OCI-LY3 (cell line): ENCODE data around the gene CCDC102A.
"Not testable (repeated sequence)": the region's sequence is repeated elsewhere in the genome, so short reads cannot be mapped to it uniquely, and the experiment has no call there.

Experiments used
- EZH2phosphoT487 ChIP-seq: fragments of 200-600 bp; shearing (Covaris generic); IDR thresholded peaks from 2 replicates; pipeline ENCODE4 v1.6.1; 2018; ENCODE audit warnings: antibody characterized with exemption, mixed run types, low read depth
- TF ChIP-seq, protein P1 (sequence below): fragments of 200-600, 300-600 bp; sonication (generic); IDR thresholded peaks from 2 replicates; pipeline ENCODE4 v1.5.1; 2014; ENCODE audit warnings: antibody characterized with exemption, low read length, low read depth

DNA sequence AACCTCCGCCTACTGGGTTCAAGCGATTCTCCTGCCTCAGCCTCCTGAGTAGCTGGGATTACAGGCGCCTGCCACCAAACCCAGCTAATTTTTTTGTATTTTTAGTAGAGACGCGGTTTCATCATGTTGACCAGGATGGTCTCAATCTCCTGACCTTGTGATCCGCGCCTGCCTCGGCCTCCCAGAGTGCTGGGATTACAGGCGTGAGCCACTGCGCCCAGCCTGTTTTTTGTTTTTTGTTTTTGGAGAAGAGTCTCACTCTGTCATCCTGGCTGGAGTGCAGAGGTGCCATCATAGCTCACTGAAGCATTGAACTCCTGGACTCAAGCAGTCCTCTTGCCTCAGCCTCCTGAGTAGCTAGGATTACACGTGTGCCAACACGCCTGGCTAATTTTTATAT lies 11.2 kb upstream of the CCDC102A start:
- TF ChIP-seq, protein P1, sequence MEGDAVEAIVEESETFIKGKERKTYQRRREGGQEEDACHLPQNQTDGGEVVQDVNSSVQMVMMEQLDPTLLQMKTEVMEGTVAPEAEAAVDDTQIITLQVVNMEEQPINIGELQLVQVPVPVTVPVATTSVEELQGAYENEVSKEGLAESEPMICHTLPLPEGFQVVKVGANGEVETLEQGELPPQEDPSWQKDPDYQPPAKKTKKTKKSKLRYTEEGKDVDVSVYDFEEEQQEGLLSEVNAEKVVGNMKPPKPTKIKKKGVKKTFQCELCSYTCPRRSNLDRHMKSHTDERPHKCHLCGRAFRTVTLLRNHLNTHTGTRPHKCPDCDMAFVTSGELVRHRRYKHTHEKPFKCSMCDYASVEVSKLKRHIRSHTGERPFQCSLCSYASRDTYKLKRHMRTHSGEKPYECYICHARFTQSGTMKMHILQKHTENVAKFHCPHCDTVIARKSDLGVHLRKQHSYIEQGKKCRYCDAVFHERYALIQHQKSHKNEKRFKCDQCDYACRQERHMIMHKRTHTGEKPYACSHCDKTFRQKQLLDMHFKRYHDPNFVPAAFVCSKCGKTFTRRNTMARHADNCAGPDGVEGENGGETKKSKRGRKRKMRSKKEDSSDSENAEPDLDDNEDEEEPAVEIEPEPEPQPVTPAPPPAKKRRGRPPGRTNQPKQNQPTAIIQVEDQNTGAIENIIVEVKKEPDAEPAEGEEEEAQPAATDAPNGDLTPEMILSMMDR, result not testable (repeated sequence)
- TF ChIP-seq EZH2phosphoT487, result not testable (repeated sequence)
